Lung microvascular endothelial cell (primary cell): ENCODE data around the gene OR1L8. TPM values are rescaled to one million over a fixed set of nuclear protein-coding genes. Genes with fewer than 3 reads are reported as not detected.

Experiments
- DNase-seq, 2 donors: peaks; one replicate each; pipeline versions ENCODE4 v3.0.0 to v3.0.0-alpha.2; 2010; ENCODE audit warnings: low read depth in 2 of 2
- total RNA-seq: library from RNA; depleted of rRNA; stranded (reverse); fragments of >200 nt; gene quantifications from 2 replicates; pipeline ENCODE4 v1.2.1, GENCODE V29; 2014

OR1L8 gene
- total RNA-seq, 1 donor from 2014 or later: 0.20 TPM

- DNase-seq: no peak
These were observed 65.0 kb downstream of the OR1L8 start for GRCh38 chr9:122518226-122518625.

Other genes with a start within 250 kb of the OR1L8 start
- 1.4 and 1.5 TPM in 2 replicates for gene PTGS1, start 212.4 kb downstream of the OR1L8 start, total RNA-seq
- not detected in 2 replicates for gene OR1J1, start 105.5 kb downstream of the OR1L8 start, total RNA-seq
- not detected in 2 replicates for gene OR1J2, start 72.6 kb downstream of the OR1L8 start, total RNA-seq
- gene OR1J4, start 64.2 kb downstream of the OR1L8 start, total RNA-seq: not detected in 2 replicates
- not detected in 2 replicates for gene OR1N1, start 56.1 kb downstream of the OR1L8 start, total RNA-seq
- gene OR1N2, start 30.3 kb downstream of the OR1L8 start, total RNA-seq: not detected in 2 replicates
- not detected in 2 replicates for gene OR1Q1, start 31.4 kb upstream of the OR1L8 start, total RNA-seq
- 0.20 and 0.22 TPM in 2 replicates for gene OR1B1, start 74.2 kb upstream of the OR1L8 start, total RNA-seq
- not detected in 2 replicates for gene OR1L1, start 78.3 kb upstream of the OR1L8 start, total RNA-seq
- not detected in 2 replicates for gene OR1L3, start 91.7 kb upstream of the OR1L8 start, total RNA-seq
- gene OR1L4, start 140.6 kb upstream of the OR1L8 start, total RNA-seq: not detected in 2 replicates
- gene OR1L6, start 158.9 kb upstream of the OR1L8 start, total RNA-seq: not detected in 2 replicates
- gene OR5C1, start 205.5 kb upstream of the OR1L8 start, total RNA-seq: not detected in 2 replicates
- not detected in 2 replicates for gene OR1K1, start 216.7 kb upstream of the OR1L8 start, total RNA-seq
- gene PDCL, start 245.2 kb upstream of the OR1L8 start, total RNA-seq: 58.4 and 101 TPM in 2 replicates